ENCODE measurements around the gene EIF3A.

GRCh38 chr10:119118231-119118630 is 37.6 kb upstream of the EIF3A start:
- TF ChIP-seq CTCF (IDR thresholded peaks at IDR 0.05; ENCODE audit: low read depth, low read length, poor library complexity, severe bottlenecking): no peak
- no peak for TF ChIP-seq EZH2phosphoT487 (IDR thresholded peaks at IDR 0.05; ENCODE audit: borderline replicate concordance, low read length)
